Muscle of back (tissue), 11 donors: ENCODE data around the gene CYYR1. TPM values are rescaled to one million over a fixed set of nuclear protein-coding genes. Genes with fewer than 3 reads are reported as not detected.
A peak's percentile ranks its signal among the peaks of the same experiment; 100 is the strongest.

Experiments
- DNase-seq, 3 donors: peaks; one replicate each; pipeline versions ENCODE4 v3.0.0 to v3.0.0-alpha.2; 2013
- polyA plus RNA-seq, 10 donors: library from polyadenylated mRNA; unstranded; fragments of 120-200 nt; gene quantifications; one replicate each; pipeline ENCODE4 v1.2.1, GENCODE V29; 2013; ENCODE audit not compliant: insufficient read length in 10 of 10

The CYYR1 gene
- polyA plus RNA-seq, 10 donors = 11.7 to 20.7 (median 17.4) TPM

- no peak for DNase-seq
Measured at GRCh38 chr21:26555540-26556146, 17.4 kb downstream of the CYYR1 start.

GRCh38 chr21:26554365-26554764 is 18.7 kb downstream of the CYYR1 start:
- no peak for DNase-seq

GRCh38 chr21:26553898-26554297 is 19.2 kb downstream of the CYYR1 start:
- DNase-seq = no peak

- no peak for DNase-seq
Measured at GRCh38 chr21:26550326-26550725, 22.8 kb downstream of the CYYR1 start.

- DNase-seq = peak in 2 of 3 donors; percentile 9 to 40
Measured at GRCh38 chr21:26546446-26547097, 26.5 kb downstream of the CYYR1 start.

GRCh38 chr21:26544201-26544775 is 28.8 kb downstream of the CYYR1 start:
- DNase-seq = no peak

- DNase-seq = no peak
Measured at GRCh38 chr21:26540651-26541050, 32.4 kb downstream of the CYYR1 start.

GRCh38 chr21:26539566-26539965 is 33.5 kb downstream of the CYYR1 start:
- no peak for DNase-seq

- DNase-seq = no peak
Measured at GRCh38 chr21:26534517-26534916, 38.6 kb downstream of the CYYR1 start.

GRCh38 chr21:26532208-26532607 is 40.9 kb downstream of the CYYR1 start:
- no peak for DNase-seq

- no peak for DNase-seq
Measured at GRCh38 chr21:26529526-26529925, 43.6 kb downstream of the CYYR1 start.

- DNase-seq = no peak
Measured at GRCh38 chr21:26528882-26529281, 44.2 kb downstream of the CYYR1 start.

GRCh38 chr21:26522704-26523103 is 50.4 kb downstream of the CYYR1 start:
- DNase-seq = no peak

- DNase-seq = no peak
Measured at GRCh38 chr21:26519142-26519541, 53.9 kb downstream of the CYYR1 start.

GRCh38 chr21:26515257-26515656 is 57.8 kb downstream of the CYYR1 start:
- no peak for DNase-seq

- peak in 1 of 3 donors; percentile 21 for DNase-seq
Measured at GRCh38 chr21:26513212-26513611, 59.9 kb downstream of the CYYR1 start.

GRCh38 chr21:26512664-26513063 is 60.4 kb downstream of the CYYR1 start:
- DNase-seq = no peak

GRCh38 chr21:26508903-26509302 is 64.2 kb downstream of the CYYR1 start:
- no peak for DNase-seq

GRCh38 chr21:26506956-26507355 is 66.1 kb downstream of the CYYR1 start:
- peak in 1 of 3 donors; percentile 35 for DNase-seq

- no peak for DNase-seq
Measured at GRCh38 chr21:26505211-26505610, 67.9 kb downstream of the CYYR1 start.

- no peak for DNase-seq
Measured at GRCh38 chr21:26503414-26503813, 69.7 kb downstream of the CYYR1 start.

GRCh38 chr21:26501495-26502021 is 71.5 kb downstream of the CYYR1 start:
- no peak for DNase-seq

- DNase-seq = no peak
Measured at GRCh38 chr21:26499495-26499894, 73.6 kb downstream of the CYYR1 start.
